Measurements from ENCODE around the gene AK5. TPM values are rescaled to one million over a fixed set of nuclear protein-coding genes. Genes with fewer than 3 reads are reported as not detected.

Gene AK5
- total and polyA plus RNA-seq, 12 donors, result 0.25 to 1.7 (median 0.87) TPM

DNA sequence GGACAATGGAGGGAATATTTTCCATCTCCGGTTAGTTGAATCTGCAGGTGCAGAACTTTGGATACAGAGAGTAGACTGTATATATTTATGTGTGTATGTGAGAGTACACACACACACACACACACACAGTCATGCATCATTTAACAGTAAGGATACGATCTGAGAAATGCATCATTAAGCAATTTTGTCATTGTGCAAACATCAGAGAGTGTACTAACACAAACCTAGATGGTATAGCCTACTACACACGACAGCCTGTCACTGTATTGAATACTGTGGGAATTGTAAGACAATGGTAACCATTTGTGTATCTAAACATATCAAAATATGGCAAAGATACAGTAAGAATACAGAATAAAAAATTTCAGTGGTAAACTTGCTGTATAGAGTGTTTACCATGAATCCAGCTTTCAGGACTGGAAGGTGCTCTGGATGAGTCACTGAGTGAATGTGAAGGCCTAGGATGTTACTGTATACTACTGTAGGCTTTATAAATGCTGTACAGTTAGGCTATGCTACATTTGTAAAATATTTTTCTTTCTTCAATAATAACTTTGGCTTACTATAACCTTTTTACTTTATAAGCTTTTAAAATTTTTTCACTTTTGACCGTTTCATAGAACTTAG, 262.1 kb downstream of the AK5 start:
- H3K4me1 ChIP-seq, result peaks cover 0 to 30% (median 12%) of the 10 kb centered on the region in 9 donors
- ATAC-seq (no peak), DNase-seq (no peak)
- intact Hi-C loops (cut with DNase I), result no loop called here
- H3K4me3 ChIP-seq, result no peak overlapping the region
- no peaks in the 10 kb centered on the region for H3K9me3 ChIP-seq
- no peaks in the 10 kb centered on the region for H3K27me3 ChIP-seq
- 83 to 88% methylated on average over 4 of the region's 4 CpGs for WGBS, 2 donors
- no peak overlapping the region for H3K27ac ChIP-seq
- H3K36me3 ChIP-seq, result no peaks in the 10 kb centered on the region
- TF ChIP-seq, protein P1, sequence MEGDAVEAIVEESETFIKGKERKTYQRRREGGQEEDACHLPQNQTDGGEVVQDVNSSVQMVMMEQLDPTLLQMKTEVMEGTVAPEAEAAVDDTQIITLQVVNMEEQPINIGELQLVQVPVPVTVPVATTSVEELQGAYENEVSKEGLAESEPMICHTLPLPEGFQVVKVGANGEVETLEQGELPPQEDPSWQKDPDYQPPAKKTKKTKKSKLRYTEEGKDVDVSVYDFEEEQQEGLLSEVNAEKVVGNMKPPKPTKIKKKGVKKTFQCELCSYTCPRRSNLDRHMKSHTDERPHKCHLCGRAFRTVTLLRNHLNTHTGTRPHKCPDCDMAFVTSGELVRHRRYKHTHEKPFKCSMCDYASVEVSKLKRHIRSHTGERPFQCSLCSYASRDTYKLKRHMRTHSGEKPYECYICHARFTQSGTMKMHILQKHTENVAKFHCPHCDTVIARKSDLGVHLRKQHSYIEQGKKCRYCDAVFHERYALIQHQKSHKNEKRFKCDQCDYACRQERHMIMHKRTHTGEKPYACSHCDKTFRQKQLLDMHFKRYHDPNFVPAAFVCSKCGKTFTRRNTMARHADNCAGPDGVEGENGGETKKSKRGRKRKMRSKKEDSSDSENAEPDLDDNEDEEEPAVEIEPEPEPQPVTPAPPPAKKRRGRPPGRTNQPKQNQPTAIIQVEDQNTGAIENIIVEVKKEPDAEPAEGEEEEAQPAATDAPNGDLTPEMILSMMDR (IDR thresholded peaks at IDR 0.05), result no peak

DNA sequence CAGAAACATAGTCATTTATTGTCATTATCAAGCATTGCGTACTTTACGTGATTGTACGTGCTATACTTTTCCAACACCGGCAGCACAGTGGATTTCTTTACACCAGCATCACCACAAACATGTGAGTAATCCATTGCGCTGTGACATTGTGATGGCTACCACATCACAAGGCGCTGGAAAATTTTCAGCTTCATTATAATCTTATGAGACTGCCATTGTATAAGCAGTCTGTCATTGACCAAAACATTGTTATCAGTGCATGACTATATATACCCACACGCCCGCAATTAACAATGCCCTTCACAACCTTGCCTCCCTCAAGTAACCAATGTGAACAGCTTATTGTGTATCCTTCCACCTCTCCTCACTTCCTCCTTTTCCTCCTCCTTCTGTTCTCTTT, 263.0 kb downstream of the AK5 start:
- Histone ChIP-seq H3K27me3 (no peaks in the 10 kb centered on the region), H3K27ac (peak overlapping the region in 4 of 10 donors; percentile 19 to 56 (median 24)), H3K9me3 (no peaks in the 10 kb centered on the region), H3K4me1 (peaks cover 0 to 23% (median 4%) of the 10 kb centered on the region in 9 donors), H3K36me3 (no peaks in the 10 kb centered on the region), H3K4me3 (no peak overlapping the region)
- DNase-seq, result no peak
- 63 to 69% methylated on average over 8 of the region's 8 CpGs for WGBS, 2 donors
- ATAC-seq, result peak in 6 of 8 donors; percentile 41 to 70 (median 52)
- intact Hi-C loops (cut with DNase I), result no loop called here
- TF ChIP-seq, protein P1 (IDR thresholded peaks at IDR 0.05), result no peak

DNA sequence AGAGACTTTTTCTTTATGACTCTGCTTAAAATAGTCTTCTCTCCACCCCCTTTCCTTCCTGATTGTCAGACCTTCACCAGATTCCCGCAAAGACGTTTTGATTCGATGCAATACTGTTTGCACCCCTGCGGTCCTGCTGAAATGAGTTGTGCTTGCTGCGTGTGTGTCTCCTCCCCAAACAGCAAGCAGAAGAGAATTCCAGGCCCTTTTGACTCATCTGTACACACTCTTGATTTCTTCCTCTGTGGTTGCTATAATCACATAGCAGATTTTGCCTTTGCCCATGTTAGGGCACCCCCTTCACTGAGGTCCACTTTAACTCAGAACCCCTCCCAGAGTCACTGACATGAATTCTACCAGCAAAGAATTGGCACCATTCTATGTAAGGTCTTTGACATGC, 264.2 kb downstream of the AK5 start:
- peaks cover 0 to 19% (median 3%) of the 10 kb centered on the region in 9 donors for H3K4me1 ChIP-seq
- ATAC-seq (no peak), DNase-seq (no peak)
- no peaks in the 10 kb centered on the region for H3K36me3 ChIP-seq
- no peaks in the 10 kb centered on the region for H3K27me3 ChIP-seq
- intact Hi-C loops (cut with DNase I), result no loop called here
- no peak overlapping the region for H3K27ac ChIP-seq
- H3K9me3 ChIP-seq, result no peaks in the 10 kb centered on the region
- no peak overlapping the region for H3K4me3 ChIP-seq
- TF ChIP-seq, protein P1 (IDR thresholded peaks at IDR 0.05), result no peak
- WGBS, 2 donors, result 26 to 36% methylated on average over 5 of the region's 5 CpGs

DNA sequence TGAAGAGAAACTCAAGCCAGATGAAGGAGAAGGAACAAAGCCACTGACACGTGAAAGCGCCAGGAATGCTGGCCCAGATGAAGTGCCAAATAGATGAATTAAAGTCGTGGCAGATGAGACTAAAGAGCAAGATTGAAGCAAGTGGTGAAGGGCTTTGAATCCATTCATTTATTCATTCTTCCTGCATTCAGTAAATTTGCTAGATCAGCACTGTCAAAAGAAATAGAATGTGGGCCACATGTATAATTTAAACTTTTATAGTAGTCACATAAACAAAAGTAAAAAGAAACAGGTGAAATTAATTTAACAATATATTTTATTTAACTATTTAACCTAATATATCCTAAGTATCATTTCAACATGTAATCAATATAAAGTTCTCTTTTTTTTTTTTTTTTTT, 265.1 kb downstream of the AK5 start:
- intact Hi-C loops (cut with DNase I), result no loop called here
- TF ChIP-seq, protein P1 (IDR thresholded peaks at IDR 0.05), result no peak
- WGBS, 2 donors, result 62 to 70% methylated on average over 3 of the region's 3 CpGs

More for the DNA sequence above, 265.1 kb downstream of the AK5 start:
- Histone ChIP-seq H3K9me3 (no peaks in the 10 kb centered on the region), H3K27ac (no peak overlapping the region), H3K4me3 (no peak overlapping the region), H3K4me1 (peaks cover 0 to 19% (median 3%) of the 10 kb centered on the region in 9 donors), H3K27me3 (no peaks in the 10 kb centered on the region), H3K36me3 (no peaks in the 10 kb centered on the region)
- DNase-seq (no peak), ATAC-seq (no peak)
